Erythroblast (primary cell): ENCODE measurements around the gene KRI1.
A peak's percentile ranks its signal among the peaks of the same experiment; 100 is the strongest.

Experiments
- DNase-seq, 2 experiments: peaks; one replicate each; lab custom pipeline; 2025; lab: John Stamatoyannopoulos, UW
- GATA1 ChIP-seq: IDR thresholded peaks from 2 replicates; pipeline ENCODE4 v1.6.1; 2011; ENCODE audit warnings: low read depth, mild to moderate bottlenecking, control low read depth, low read length, moderate library complexity
- POLR2A ChIP-seq: IDR thresholded peaks from 2 replicates; pipeline ENCODE4 v1.6.1; 2011; ENCODE audit warnings: mild to moderate bottlenecking, low read length

KRI1 gene

DNA sequence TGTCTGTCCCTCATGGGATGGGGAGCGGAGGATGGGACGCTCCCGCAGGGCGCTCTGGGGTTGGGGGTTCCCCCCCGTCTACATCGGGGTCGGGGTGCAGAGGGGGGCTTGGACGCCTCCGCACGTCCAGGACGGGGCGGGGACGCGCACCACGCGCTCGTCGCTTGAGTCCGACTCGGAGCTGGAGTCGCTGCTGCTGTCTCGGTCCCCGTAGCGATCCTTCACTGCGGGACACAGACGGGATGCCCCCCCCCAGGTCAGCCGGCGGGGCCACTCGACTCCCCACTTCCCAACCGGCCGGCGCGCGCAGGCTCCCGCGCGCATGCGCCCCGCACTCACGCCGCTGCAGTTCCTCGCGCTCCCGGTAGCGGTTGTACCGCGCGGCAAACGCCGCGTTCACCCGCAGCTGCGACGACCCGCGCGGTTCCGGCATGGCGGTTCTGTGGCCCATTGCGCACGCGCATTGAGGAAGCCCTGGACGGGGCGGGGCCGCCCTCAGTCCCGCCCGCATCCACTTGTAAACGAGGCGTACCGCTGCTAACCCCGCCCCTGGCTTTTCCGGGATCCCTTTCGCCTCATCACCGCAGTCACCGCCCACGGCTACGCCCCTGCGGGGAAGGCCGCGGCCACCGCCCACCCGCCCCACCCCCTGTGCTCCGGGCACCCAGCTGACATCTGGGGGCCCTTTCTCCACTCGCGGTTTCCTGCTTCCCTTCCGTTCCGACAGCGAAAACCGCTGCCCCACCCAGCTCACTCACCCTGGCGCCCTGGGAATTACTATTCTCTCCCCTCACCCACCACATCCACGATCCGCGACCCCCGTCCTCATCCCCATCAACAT, at the start of gene KRI1:
Gene KRI1 (minus strand): TSS at position 444 of the 841 bp plus-strand sequence. CDS start 11 bp downstream, at position 433.
- TF ChIP-seq GATA1: no peak
- peak; percentile 82 for TF ChIP-seq POLR2A
- peak; percentile 99 to 100 for DNase-seq

DNA sequence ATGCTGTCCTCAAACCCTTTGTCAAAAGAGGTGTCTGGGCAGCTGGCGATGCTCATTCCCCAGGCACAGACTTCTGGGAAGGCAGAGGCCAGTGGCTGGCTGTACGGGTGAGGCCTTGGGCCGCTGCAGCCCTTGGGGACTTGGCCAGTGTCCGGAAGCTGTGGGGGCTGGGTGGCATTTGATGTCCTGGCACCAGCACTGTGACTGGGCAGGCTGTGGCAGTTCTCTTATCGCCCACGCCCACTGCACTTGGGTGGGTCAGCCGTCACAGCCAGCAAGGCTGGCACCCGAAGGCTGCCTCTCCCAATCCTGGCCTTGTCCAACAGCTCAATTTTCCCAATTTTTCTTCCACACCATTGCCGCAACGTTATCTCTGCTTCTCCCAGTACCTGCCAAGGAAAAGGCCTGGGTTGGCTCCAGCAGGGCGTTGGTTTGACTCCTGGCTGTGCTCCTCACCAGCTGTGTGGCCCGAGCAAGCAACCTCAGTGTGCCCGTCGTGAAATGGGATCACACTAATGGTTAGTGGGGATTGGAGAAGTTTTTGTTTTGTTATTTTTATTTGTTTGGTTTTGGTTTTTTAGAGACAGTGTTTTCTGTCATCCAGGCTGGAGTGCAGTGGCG, 46.8 kb upstream of the KRI1 start:
- DNase-seq: no peak
- TF ChIP-seq GATA1: no peak
- TF ChIP-seq POLR2A: peak; percentile 67

DNA sequence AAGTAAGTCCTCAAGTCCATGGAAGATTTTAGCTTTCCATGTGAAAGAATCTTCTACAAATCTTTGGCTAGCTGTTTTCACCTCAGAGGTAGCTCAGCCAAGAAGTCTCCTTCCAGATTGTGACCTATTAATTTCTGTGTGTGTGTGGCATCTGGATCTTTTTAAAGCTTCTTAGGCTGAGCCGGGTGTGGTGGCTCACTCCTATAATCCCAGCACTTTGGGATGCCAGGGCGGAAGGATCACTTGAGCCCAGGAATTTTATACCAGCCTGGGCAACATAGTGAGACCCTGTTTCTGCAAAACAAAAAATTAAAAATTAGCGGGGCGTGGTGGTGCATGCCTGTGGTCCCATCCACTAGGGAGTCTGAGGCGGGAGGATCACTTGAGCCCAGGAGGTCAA, 46.1 kb upstream of the KRI1 start:
- no peak for DNase-seq
- TF ChIP-seq GATA1 (no peak), POLR2A (no peak)

DNA sequence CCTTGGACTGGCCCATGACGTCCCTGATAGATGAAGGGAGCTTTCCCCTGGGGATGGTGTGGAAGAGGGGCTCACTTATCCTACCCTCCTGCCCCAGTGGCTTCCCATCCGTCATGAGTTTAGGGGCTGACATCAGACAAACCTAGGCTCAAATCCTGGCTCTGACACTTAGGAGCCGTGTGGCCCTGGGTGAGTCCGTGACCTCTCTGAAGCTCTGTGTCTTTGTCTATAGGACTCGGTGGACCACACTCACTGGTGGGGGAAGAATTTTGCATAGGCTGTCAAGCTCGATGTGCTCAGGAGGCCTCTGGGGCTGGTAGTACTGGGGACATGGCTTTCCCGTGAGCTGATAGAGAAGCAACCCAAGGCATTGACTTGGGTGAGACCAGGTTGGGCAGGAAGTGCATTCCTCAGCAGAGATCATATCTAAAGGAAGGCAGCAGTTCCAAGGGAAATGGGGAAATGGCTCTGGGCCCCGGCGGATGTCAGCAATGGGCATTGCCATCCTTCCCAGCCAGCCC, 38.7 kb upstream of the KRI1 start:
- TF ChIP-seq GATA1 (no peak), POLR2A (no peak)
- DNase-seq: no peak

DNA sequence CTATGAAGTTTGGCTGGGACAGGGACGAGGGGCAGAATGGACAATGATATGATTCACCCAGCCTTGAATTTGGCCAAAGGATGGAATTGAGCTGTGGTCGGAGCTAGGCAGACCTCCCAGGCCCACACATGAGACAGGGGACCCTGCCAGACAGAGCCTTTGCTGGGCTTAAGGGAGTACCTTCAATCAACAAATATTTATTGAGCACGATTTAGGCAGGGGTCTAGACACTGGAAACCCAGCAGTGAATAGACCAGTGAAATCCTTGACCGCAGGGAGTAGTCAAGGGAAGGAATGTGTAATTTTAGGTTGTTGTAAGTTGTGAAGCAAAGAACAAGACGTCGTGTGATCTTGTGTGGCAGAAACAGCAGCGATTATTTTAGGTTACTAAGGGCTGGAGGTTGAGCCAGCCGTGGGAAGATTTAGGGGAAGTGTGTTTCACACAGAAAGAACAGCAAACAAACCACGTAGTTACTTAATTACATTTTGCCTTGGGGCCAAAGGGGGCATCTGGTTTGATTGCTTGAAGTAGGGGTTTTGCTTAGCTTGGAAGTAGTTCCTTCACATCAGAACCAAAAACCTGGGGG, 38.2 kb upstream of the KRI1 start:
- peak in 1 of 2 experiments; percentile 43 for DNase-seq
- no peak for TF ChIP-seq POLR2A
- no peak for TF ChIP-seq GATA1

DNA sequence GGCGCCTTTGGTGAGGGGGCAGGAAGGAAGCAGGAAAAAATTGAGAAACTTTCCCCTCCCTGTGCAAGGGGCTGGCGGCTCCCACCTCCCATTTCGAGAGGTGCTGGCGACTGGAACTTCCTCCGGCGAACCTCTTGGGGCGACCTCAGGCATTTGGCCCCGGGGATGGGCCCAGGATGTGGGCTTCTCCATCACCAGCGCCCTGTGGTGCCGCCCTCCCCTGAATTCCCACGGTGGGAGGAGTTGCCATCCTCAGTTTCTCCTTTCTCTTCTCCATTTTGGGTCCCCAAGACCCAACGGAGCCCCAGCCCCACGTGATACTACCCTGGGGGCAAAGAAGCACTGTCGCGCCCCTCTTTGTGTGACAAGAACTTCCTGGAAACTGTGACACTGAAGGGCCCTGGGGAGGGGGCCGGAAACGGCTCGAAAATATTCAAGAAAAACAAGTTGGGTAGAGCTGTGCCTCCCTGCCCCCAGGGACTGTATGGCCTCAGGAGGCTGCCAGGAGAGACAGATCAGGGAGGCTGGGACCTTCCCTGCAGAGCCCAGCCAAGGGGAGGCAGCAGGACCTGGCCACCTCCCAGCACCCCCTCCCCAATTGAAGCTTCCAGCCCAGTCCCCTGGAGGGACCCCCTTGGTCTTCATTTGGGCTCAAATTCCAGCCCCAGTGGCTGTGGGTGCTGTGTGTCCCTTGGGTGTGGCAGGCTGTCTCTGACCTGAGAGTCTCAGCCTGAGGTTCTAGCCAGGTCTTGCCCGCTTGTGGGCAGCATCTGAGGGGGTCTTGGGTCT, 37.5 kb upstream of the KRI1 start:
- DNase-seq: peak; percentile 62 to 66
- TF ChIP-seq POLR2A (peak; percentile 61), GATA1 (no peak)

DNA sequence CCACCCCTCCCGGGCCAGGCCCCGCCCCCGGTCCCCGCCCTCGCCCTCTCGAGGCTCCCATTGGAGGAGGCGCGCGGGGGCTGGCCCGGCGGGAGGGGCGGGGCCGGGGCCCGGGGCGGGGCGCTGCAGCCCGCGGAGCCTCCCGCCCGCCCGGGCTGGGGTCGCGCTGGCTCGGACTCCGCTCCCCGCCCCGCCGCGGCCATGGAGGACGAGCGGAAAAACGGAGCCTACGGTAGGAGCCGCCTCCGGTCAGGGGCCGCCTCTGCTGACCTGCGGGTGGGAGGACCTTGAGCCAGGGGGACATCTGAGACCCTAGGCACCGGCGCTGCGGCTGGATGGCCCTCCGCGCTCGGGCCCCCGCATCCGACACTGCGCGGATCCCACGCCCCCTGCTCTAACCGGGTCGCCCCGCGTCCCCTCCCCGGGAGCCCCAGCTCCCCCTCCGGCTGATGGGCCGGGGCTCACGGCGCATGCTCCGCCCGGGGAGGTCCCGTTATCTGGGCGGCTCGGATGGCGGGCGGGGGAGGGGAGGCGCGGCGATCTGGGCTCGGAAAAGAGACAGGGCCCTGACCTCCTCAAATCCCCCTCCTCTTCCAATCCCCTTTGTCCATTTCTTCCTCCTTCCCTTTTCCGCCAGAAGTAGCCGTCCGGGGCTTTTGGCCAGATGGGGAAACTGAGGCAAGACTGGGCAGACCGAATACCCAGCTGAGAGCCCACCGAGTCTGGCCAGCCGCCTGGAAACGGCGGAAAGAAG, 36.7 kb upstream of the KRI1 start:
- no peak for TF ChIP-seq GATA1
- peak; percentile 67 for TF ChIP-seq POLR2A
- DNase-seq: peak; percentile 87 to 92

DNA sequence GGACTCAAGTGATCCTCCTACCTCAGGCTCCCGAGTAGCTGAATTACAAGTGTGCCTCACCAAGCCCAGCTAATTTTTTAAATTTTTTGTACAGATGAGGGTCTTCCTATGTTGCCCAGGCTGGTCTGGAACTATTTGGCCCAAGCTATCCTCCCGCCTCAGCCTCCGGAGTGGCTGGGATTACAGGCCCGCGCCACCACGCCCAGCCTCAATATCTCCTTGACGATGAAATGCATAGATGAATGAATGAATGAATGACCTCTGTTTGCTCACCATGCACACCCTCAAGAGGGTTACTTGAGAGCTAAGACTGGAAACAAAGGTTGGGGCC, 36.2 kb upstream of the KRI1 start:
- no peak for DNase-seq

DNA sequence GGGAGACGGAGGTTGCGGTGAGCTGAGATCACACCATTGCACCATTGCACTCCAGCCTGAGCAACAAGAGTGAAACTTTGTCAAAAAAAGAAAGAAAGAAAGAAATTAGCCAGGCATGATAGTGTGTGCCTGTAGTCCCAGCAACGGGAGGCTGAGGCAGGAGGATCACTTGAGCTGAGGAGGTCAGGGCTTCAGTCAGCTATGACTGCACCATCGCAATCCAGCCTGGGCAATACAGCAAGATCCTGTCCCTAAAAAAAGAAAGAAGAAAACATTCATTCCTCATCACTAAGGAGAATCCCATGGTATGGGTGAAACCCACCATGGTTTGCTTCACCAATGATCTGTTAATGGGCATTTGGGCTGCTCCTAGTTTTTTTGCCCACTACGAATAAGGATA, 34.3 kb upstream of the KRI1 start:
- TF ChIP-seq GATA1: no peak
- no peak for TF ChIP-seq POLR2A
- DNase-seq: no peak

More for the DNA sequence above, 36.2 kb upstream of the KRI1 start:
- TF ChIP-seq GATA1 (no peak), POLR2A (no peak)

DNA sequence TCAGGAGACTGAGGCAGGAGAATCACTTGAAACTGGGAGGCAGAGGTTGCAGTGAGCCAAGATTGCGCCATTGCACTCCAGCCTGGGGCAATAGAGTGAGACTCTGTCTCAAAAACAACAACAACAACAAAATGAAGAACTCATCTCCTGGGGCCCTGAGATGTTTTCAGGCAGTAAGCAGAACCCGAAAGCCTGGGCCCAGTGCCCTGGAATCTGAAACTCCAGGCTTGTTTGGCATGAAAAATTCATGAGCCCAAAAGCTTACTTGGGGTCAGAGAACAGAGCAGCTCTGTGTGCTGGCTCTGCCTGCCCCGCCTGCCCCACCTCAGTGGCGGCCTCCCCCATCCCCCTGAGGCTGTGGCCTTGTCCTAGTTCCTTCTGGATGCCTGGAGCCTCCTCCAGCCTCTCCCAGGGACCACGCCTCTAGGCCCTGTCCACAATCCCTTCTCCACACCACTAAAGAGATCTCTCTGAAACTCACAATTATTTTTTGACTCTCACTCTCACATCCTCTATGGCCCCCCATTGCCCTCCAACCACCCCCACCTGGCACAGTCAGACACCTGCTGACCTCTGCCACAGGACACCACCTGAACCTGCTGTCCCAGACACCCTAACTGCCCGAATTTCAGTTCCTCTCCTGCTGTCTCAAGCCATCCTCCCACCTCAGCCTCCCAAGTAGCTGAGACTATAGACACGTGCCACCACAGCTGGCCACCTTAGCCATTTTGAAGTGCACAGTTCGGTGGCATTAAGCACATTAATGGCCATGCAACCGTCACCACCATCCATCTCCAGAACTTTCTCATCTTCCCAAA, 28.2 kb upstream of the KRI1 start:
- DNase-seq: no peak
- TF ChIP-seq POLR2A (no peak), GATA1 (no peak)

DNA sequence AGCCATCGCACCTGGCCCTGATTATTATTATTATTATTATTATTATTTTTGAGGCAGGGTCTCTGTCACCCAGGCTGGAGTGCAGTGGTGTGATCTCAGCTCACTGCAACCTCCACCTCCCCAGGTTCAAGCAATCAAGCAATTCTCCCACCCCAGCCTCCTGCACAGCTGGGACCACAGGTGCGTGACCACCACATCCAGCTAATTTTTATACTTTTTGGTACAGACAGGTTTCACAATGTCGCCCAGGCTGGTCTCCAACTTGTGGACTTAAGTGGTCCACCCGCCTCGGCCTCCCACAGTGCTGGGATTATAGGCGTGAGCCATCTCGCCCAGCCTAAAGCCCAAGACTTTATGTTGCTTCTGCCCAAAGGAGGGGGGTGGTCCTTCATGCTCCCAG, 27.3 kb upstream of the KRI1 start:
- no peak for DNase-seq
- no peak for TF ChIP-seq POLR2A
- TF ChIP-seq GATA1: no peak

DNA sequence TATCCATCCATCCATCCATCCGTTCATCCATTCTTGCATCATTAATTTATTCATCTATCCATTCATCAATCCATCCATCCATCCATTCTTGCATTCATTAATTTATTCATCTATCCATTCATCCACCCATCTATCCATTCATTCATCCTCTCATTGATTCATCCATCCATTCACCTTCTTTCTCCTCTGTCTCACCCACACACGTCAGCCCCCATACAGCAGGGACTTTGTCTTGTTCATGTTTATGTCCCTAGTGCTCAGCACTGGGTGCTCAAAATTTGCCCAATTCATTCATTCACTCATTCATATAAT, 22.0 kb upstream of the KRI1 start:
- no peak for DNase-seq
- TF ChIP-seq POLR2A (no peak), GATA1 (no peak)
